H1 (cell line): Measurements from ENCODE around the gene C21orf58. TPM values are rescaled to one million over a fixed set of nuclear protein-coding genes. Genes with fewer than 3 reads are reported as not detected.
A peak's percentile ranks its signal among the peaks of the same experiment; 100 is the strongest.

Source experiments
- CTCF ChIA-PET: fragments of 300-600 bp; sonication (Branson Sonifier 250); formaldehyde crosslinking; loops from one replicate; lab custom pipeline; 2021; ENCODE audit not compliant: partially characterized antibody; lab: Charles Lee
- POLR2A ChIA-PET: fragments of 300-600 bp; sonication (Branson Sonifier 250); formaldehyde crosslinking; loops from one replicate; lab custom pipeline; 2021; ENCODE audit warnings: inconsistent platforms; ENCODE audit not compliant: partially characterized antibody; lab: Charles Lee
- DNase-seq, 2 experiments: peaks; one replicate each; pipeline versions ENCODE4 v3.0.0 to v3.0.0-alpha.2; 2010 to 2022; ENCODE audit warnings: low spot score in 2 of 2, low read depth in 1 of 2, mixed read lengths in 1 of 2
- FAIRE-seq: peaks from 2 replicates; lab custom pipeline; 2011; peaks lifted over from hg19 to GRCh38; lab: Jason Lieb, UNC
- H2AFZ ChIP-seq: 2 replicates; pipeline ENCODE4 v1.8.1; 2012; ENCODE audit warnings: low read length, inconsistent platforms
- H2AK5ac ChIP-seq: 2 replicates; pipeline ENCODE4 v1.6.1; 2013; ENCODE audit warnings: low read depth, low read length
- H2BK120ac ChIP-seq: replicated peaks from 2 replicates; pipeline ENCODE3; 2013; ENCODE audit warnings: low read depth, low read length, inconsistent platforms
- H2BK12ac ChIP-seq: 2 replicates; pipeline ENCODE4 v1.6.1; 2013; ENCODE audit warnings: low read depth, low read length
- H2BK15ac ChIP-seq: 2 replicates; pipeline ENCODE4 v1.6.1; 2013; ENCODE audit warnings: low read length
- H2BK20ac ChIP-seq: 2 replicates; pipeline ENCODE4 v1.6.1; 2013; ENCODE audit warnings: low read length
- H2BK5ac ChIP-seq: 2 replicates; pipeline ENCODE4 v1.6.1; 2013; ENCODE audit warnings: low read depth, low read length
- H3K14ac ChIP-seq: 2 replicates; pipeline ENCODE4 v1.6.1; 2013; ENCODE audit warnings: inconsistent platforms; ENCODE audit not compliant: insufficient read length
- H3K18ac ChIP-seq: 2 replicates; pipeline ENCODE4 v1.6.1; 2013; ENCODE audit warnings: low read length; ENCODE audit errors: extremely low read depth
- H3K23ac ChIP-seq: 2 replicates; pipeline ENCODE4 v1.6.1; 2013; ENCODE audit warnings: inconsistent platforms; ENCODE audit not compliant: insufficient read length
- H3K23me2 ChIP-seq: 2 replicates; pipeline ENCODE4 v1.6.1; 2013; ENCODE audit warnings: low read depth, low read length
- H3K27ac ChIP-seq: 2 replicates; pipeline ENCODE4 v1.6.1; 2011; ENCODE audit warnings: low read depth, low read length, inconsistent platforms
- H3K27me3 ChIP-seq, 4 experiments: replicated peaks in 1 of 4; 1 replicate in 1 of 4; 2 replicates in 3 of 4; pipeline versions ENCODE4 v1.6.1 to v1.8.1; 2011 to 2013; ENCODE audit warnings: low read length in 3 of 4, mild to moderate bottlenecking in 3 of 4, inconsistent platforms in 2 of 4, mixed read lengths in 2 of 4, moderate library complexity in 1 of 4; ENCODE audit not compliant: control insufficient read depth in 3 of 4, insufficient read depth in 3 of 4; ENCODE audit errors: extremely low read depth in 1 of 4
- H3K36me3 ChIP-seq, 4 experiments: 2 replicates each; pipeline versions ENCODE4 v1.6.1 to v1.8.1; 2011 to 2013; ENCODE audit warnings: mild to moderate bottlenecking in 4 of 4, low read length in 3 of 4, moderate library complexity in 2 of 4, control low read depth in 1 of 4, inconsistent platforms in 1 of 4; ENCODE audit not compliant: insufficient read depth in 4 of 4, control insufficient read depth in 2 of 4
- H3K4ac ChIP-seq: replicated peaks from 2 replicates; pipeline ENCODE3; 2013; ENCODE audit warnings: low read length, low read depth, mixed read lengths, inconsistent platforms; ENCODE audit not compliant: insufficient read length
- H3K4me1 ChIP-seq, 4 experiments: replicated peaks in 1 of 4; 1 replicate in 1 of 4; 2 replicates in 3 of 4; pipeline versions ENCODE4 v1.6.1 to v1.8.1; 2011 to 2013; ENCODE audit warnings: low read length in 3 of 4, inconsistent platforms in 2 of 4, mixed read lengths in 1 of 4; ENCODE audit not compliant: insufficient read depth in 4 of 4, control insufficient read depth in 3 of 4
- H3K4me2 ChIP-seq, 2 experiments: 2 replicates each; pipeline versions ENCODE4 v1.6.1 to v1.8.1; 2011 to 2013; ENCODE audit warnings: low read depth in 2 of 2, low read length in 2 of 2, control low read depth in 1 of 2, inconsistent platforms in 1 of 2, mild to moderate bottlenecking in 1 of 2; ENCODE audit not compliant: insufficient read depth in 1 of 2
- H3K4me3 ChIP-seq, 4 experiments: fragments of 200-600, 300-600 bp in 1 of 4; sonication (generic), shearing (Covaris generic), sonication (Bioruptor Twin) in 1 of 4; 2 replicates each; pipeline versions ENCODE4 v1.5.1 to v1.8.1; 2011 to 2016; ENCODE audit warnings: low read length in 4 of 4, low read depth in 3 of 4, control low read depth in 2 of 4, inconsistent platforms in 2 of 4, mild to moderate bottlenecking in 2 of 4, mixed read lengths in 1 of 4, moderate library complexity in 1 of 4; ENCODE audit not compliant: insufficient read depth in 2 of 4; ENCODE audit errors: extremely low read depth in 1 of 4
- H3K56ac ChIP-seq: replicated peaks from 2 replicates; pipeline ENCODE3; 2013; ENCODE audit warnings: low read depth, mild to moderate bottlenecking, mixed read lengths, low read length, inconsistent platforms; ENCODE audit not compliant: insufficient read length
- H3K79me1 ChIP-seq: 2 replicates; pipeline ENCODE4 v1.6.1; 2013; ENCODE audit warnings: low read depth, low read length, control low read depth
- H3K79me2 ChIP-seq, 2 experiments: 2 replicates each; pipeline versions ENCODE4 v1.6.1 to v1.8.1; 2012 to 2013; ENCODE audit warnings: low read length in 2 of 2, mild to moderate bottlenecking in 2 of 2, inconsistent platforms in 1 of 2; ENCODE audit not compliant: insufficient read depth in 2 of 2, control insufficient read depth in 1 of 2
- H3K9ac ChIP-seq, 4 experiments: replicated peaks in 1 of 4; 1 replicate in 1 of 4; 2 replicates in 3 of 4; pipeline versions ENCODE4 v1.6.1 to v1.8.1; 2011 to 2013; ENCODE audit warnings: low read depth in 3 of 4, low read length in 3 of 4, control low read depth in 2 of 4, mild to moderate bottlenecking in 2 of 4, moderate library complexity in 2 of 4, inconsistent platforms in 1 of 4; ENCODE audit errors: extremely low read depth in 1 of 4
- H3K9me3 ChIP-seq, 2 experiments: 2 replicates each; pipeline versions ENCODE4 v1.6.1 to v1.8.1; 2012 to 2013; ENCODE audit warnings: mild to moderate bottlenecking in 2 of 2, moderate library complexity in 2 of 2, control low read depth in 1 of 2, inconsistent platforms in 1 of 2, low read depth in 1 of 2, low read length in 1 of 2, mixed read lengths in 1 of 2; ENCODE audit not compliant: insufficient read depth in 2 of 2
- H4K20me1 ChIP-seq, 2 experiments: replicated peaks in 1 of 2; 2 replicates each; pipeline versions ENCODE3 to v1.8.1; 2011 to 2013; ENCODE audit warnings: inconsistent platforms in 2 of 2, low read length in 2 of 2, mild to moderate bottlenecking in 1 of 2; ENCODE audit not compliant: insufficient read depth in 2 of 2, control insufficient read depth in 1 of 2
- H4K5ac ChIP-seq: 2 replicates; pipeline ENCODE4 v1.6.1; 2013; ENCODE audit warnings: low read length, low read depth, mixed read lengths, inconsistent platforms; ENCODE audit not compliant: insufficient read length
- H4K8ac ChIP-seq: 2 replicates; pipeline ENCODE4 v1.8.0; 2013; ENCODE audit warnings: mild to moderate bottlenecking, moderate library complexity, low read length, inconsistent platforms; ENCODE audit not compliant: insufficient read depth; ENCODE audit errors: extremely low read depth
- H4K91ac ChIP-seq: replicated peaks from 2 replicates; pipeline ENCODE3; 2013; ENCODE audit warnings: low read length, mixed read lengths, inconsistent platforms; ENCODE audit not compliant: insufficient read length
- HDAC6 ChIP-seq: IDR thresholded peaks from one replicate; pipeline ENCODE4 v1.7.1; 2012; ENCODE audit warnings: low read depth, mild to moderate bottlenecking, inconsistent platforms, low read length, moderate library complexity
- KDM1A ChIP-seq: fragments of 200-600, 300-600 bp; sonication (generic); IDR thresholded peaks from 2 replicates; pipeline ENCODE4 v1.7.1; 2016; ENCODE audit warnings: mild to moderate bottlenecking, low read length, borderline replicate concordance
- MAFK ChIP-seq: IDR thresholded peaks from 2 replicates; pipeline ENCODE4 v1.6.1; 2012; ENCODE audit warnings: low read depth, mild to moderate bottlenecking, improper control_type of control experiment, low read length
- POLR2AphosphoS5 ChIP-seq: IDR thresholded peaks from 2 replicates; pipeline ENCODE4 v1.6.1; 2011; ENCODE audit warnings: low read depth, low read length
- SP4 ChIP-seq: IDR thresholded peaks from 2 replicates; pipeline ENCODE4 v1.6.1; 2012; ENCODE audit warnings: low read length, inconsistent platforms
- TCF12 ChIP-seq: IDR thresholded peaks from 2 replicates; pipeline ENCODE4 v1.6.1; 2011; ENCODE audit warnings: low read depth, mild to moderate bottlenecking, low read length
- TEAD4 ChIP-seq: IDR thresholded peaks from 2 replicates; pipeline ENCODE4 v1.6.1; 2012; ENCODE audit warnings: low read depth, low read length, inconsistent platforms, mixed read lengths
- WGBS, 2 experiments: shearing (Covaris generic) in 1 of 2; methylation state at CpG; one replicate each; pipeline versions ENCODE4 v1.1.6 to v1.1.7; 2013 to 2015; ENCODE audit warnings: low lambda C conversion rate in 2 of 2, mixed read lengths in 2 of 2, inconsistent platforms in 1 of 2, low coverage in 1 of 2, missing lambda C conversion rate in 1 of 2; ENCODE audit not compliant: insufficient replicate concordance in 2 of 2, insufficient coverage in 1 of 2, insufficient read length in 1 of 2; ENCODE audit errors: extremely low coverage in 1 of 2, missing lambda C conversion rate in 1 of 2; 5-methylcytosine and 5-hydroxymethylcytosine counted together
- polyA plus RNA-seq, 7 experiments: library from polyadenylated mRNA; depleted of rRNA in 3 of 7; stranded (reverse) in 5 of 7; unstranded in 2 of 7; fragments of >200 nt in 5 of 7; fragments of 200-250 nt in 2 of 7; gene quantifications; 1 replicate in 5 of 7; 2 replicates in 1 of 7; 4 replicates in 1 of 7; pipeline versions ENCODE4 v1.2.1 to v1.2.3, GENCODE V29; 2011 to 2013; ENCODE audit warnings: missing spikeins in 2 of 7, mixed read lengths in 2 of 7
- total RNA-seq: library from RNA; stranded (reverse); fragmentation: NEBNext Ultra II Directional; extraction: Animal tissue kit (Norgen Biotek cat#: 25700); gene quantifications from 2 replicates; pipeline ENCODE4 v1.2.1, GENCODE V29; 2021
- TF ChIP-seq, protein P1 (sequence below): IDR thresholded peaks from 2 replicates; pipeline ENCODE4 v1.6.1; 2012; ENCODE audit warnings: inconsistent platforms
- TF ChIP-seq, protein P2 (sequence below): IDR thresholded peaks from 2 replicates; pipeline ENCODE4 v1.6.1; 2011; ENCODE audit warnings: low read length, improper control_type of control experiment

The C21orf58 gene
- total and polyA plus RNA-seq, 2 of the 8 experiments (the other 6 are each of a cell fraction or from before 2014, with no cell fraction given) = 13.8 to 26.1 TPM

DNA sequence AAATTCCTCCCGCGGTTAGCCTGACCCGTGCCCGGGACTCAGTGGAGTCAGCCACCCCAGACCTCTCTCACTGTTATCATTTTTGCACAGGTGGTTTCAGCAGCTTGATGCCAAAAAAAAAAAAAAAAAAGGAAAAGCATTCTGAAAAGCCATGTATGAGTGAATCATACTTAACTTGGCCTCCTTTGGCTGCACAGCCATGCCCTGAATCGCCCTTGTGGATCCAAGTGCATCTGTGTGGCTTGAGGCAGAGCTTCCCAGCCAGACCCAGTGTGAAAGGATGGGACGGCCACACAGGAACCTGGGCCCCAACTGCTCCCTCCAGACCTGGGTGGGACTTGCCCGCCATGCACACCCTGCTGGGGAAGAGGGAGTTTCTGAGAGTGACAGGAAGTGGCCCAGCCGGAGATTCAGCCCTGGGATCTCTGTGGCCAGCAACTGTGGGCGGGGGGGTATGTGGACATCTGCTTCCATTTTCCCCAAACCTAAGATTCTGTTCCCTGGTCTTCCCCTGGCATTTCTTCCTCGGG lies 29.0 kb downstream of the C21orf58 start:
- Histone ChIP-seq H3K79me2 (peaks cover 0 to 3% of the 10 kb centered on the region in 2 experiments; a peak in 2 of 4 replicates), H3K4me1 (peaks cover 2 to 12% (median 8%) of the 10 kb centered on the region in 4 experiments; a peak in 6 of 7 replicates), H4K91ac (no peak overlapping the region), H3K36me3 (peaks cover 3 to 16% (median 10%) of the 10 kb centered on the region in 4 experiments; a peak in 7 of 8 replicates), H3K14ac (no peak overlapping the region), H2BK120ac (no peak overlapping the region), H3K4ac (no peak overlapping the region), H4K5ac (no peak overlapping the region), H3K27ac (no peak overlapping the region), H2BK15ac (peak overlapping the region; percentile 72; the same call in 1 of the 2 replicates), H2AK5ac (peak overlapping the region; percentile 40; the same call in 1 of the 2 replicates), H3K9me3 (no peaks in the 10 kb centered on the region), H2BK12ac (0 out of 2 replicates have a peak overlapping the region, but pooled peaks have one; percentile 75), H3K56ac (no peak overlapping the region), H3K79me1 (peaks cover 4% of the 10 kb centered on the region), H3K18ac (no peak overlapping the region), H3K4me3 (no peak overlapping the region), H3K9ac (no peak overlapping the region), H2AFZ (no peak overlapping the region), H3K27me3 (peaks cover 0 to 3% (median 0%) of the 10 kb centered on the region in 4 experiments; a peak in 1 of 7 replicates), H4K8ac (peak overlapping the region; percentile 72), H2BK5ac (0 out of 2 replicates have a peak overlapping the region, but pooled peaks have one; percentile 71), H3K23ac (no peak overlapping the region), H3K4me2 (0 out of 4 replicates have a peak overlapping the region, but pooled peaks of 1 of the 2 experiments have one; percentile 25), H4K20me1 (peaks cover 2% of the 10 kb centered on the region in 2 experiments), H3K23me2 (peaks cover 3% of the 10 kb centered on the region; the same call in 1 of the 2 replicates), H2BK20ac (no peak overlapping the region)
- POLR2A ChIA-PET = interaction anchor here (1.0 to 3.7 kb wide), 3 partner anchors 9 to 28 kb away, joined by 5 to 22 read pairs (median 6); partner anchors contain the start of genes C21orf58, MCM3AP and YBEY
- DNase-seq = no peak
- FAIRE-seq = no peak
- CTCF ChIA-PET = interaction anchor here (0.9 to 1.3 kb wide), 3 partner anchors 10 to 31 kb away, joined by 3 to 5 read pairs (median 3); a partner anchor contains a TSS
- WGBS, 2 experiments = 76% methylated on average over 7 of the region's 10 CpGs; no CpG with 5 or more reads in 1 of the 2 experiments
- TF ChIP-seq, protein P1, sequence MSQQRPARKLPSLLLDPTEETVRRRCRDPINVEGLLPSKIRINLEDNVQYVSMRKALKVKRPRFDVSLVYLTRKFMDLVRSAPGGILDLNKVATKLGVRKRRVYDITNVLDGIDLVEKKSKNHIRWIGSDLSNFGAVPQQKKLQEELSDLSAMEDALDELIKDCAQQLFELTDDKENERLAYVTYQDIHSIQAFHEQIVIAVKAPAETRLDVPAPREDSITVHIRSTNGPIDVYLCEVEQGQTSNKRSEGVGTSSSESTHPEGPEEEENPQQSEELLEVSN = no peak
- TF ChIP-seq TCF12 (no peak), MAFK (no peak), SP4 (no peak), TEAD4 (no peak), HDAC6 (no peak), KDM1A (no peak), POLR2AphosphoS5 (no peak)
- TF ChIP-seq, protein P2, sequence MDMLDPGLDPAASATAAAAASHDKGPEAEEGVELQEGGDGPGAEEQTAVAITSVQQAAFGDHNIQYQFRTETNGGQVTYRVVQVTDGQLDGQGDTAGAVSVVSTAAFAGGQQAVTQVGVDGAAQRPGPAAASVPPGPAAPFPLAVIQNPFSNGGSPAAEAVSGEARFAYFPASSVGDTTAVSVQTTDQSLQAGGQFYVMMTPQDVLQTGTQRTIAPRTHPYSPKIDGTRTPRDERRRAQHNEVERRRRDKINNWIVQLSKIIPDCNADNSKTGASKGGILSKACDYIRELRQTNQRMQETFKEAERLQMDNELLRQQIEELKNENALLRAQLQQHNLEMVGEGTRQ = no peak
